H1 (cell line): ENCODE results near the gene GUCA1A. TPM values are rescaled to one million over a fixed set of nuclear protein-coding genes. Genes with fewer than 3 reads are reported as not detected.

Source experiments
- BCL11A ChIP-seq, 2 experiments: IDR thresholded peaks; one replicate each; pipeline ENCODE4 v1.6.1; 2011; ENCODE audit warnings: low read depth in 2 of 2, low read length in 2 of 2, mild to moderate bottlenecking in 2 of 2
- CHD7 ChIP-seq: fragments of 300-600 bp; sonication (generic); IDR thresholded peaks from 2 replicates; pipeline ENCODE4 v1.7.1; 2012; ENCODE audit warnings: low read length, moderate library complexity, mild to moderate bottlenecking, inconsistent platforms; ENCODE audit not compliant: insufficient replicate concordance
- CTBP2 ChIP-seq: IDR thresholded peaks from 2 replicates; pipeline ENCODE4 v1.7.0; 2011; ENCODE audit warnings: borderline replicate concordance, mild to moderate bottlenecking, moderate library complexity, mixed read lengths, low read length; ENCODE audit not compliant: insufficient read depth, insufficient read length
- EZH2 ChIP-seq: fragments of 200-600 bp; sonication (generic); IDR thresholded peaks from 2 replicates; pipeline ENCODE4 v1.7.1; 2012; ENCODE audit warnings: low read depth, mild to moderate bottlenecking, moderate library complexity, low read length, inconsistent platforms; ENCODE audit not compliant: severe bottlenecking
- HDAC2 ChIP-seq, 2 experiments: fragments of 300-600 bp in 1 of 2; sonication (generic) in 1 of 2; IDR thresholded peaks; 2 replicates each; pipeline ENCODE4 v1.6.1; 2011 to 2012; ENCODE audit warnings: low read depth in 2 of 2, low read length in 2 of 2, mild to moderate bottlenecking in 2 of 2, moderate library complexity in 2 of 2, borderline replicate concordance in 1 of 2, inconsistent platforms in 1 of 2
- polyA plus RNA-seq, 7 experiments: library from polyadenylated mRNA; depleted of rRNA in 3 of 7; stranded (reverse) in 5 of 7; unstranded in 2 of 7; fragments of >200 nt in 5 of 7; fragments of 200-250 nt in 2 of 7; gene quantifications; 1 replicate in 5 of 7; 2 replicates in 1 of 7; 4 replicates in 1 of 7; pipeline versions ENCODE4 v1.2.1 to v1.2.3, GENCODE V29; 2011 to 2013; ENCODE audit warnings: missing spikeins in 2 of 7, mixed read lengths in 2 of 7
- total RNA-seq: library from RNA; stranded (reverse); fragmentation: NEBNext Ultra II Directional; extraction: Animal tissue kit (Norgen Biotek cat#: 25700); gene quantifications from 2 replicates; pipeline ENCODE4 v1.2.1, GENCODE V29; 2021

The GUCA1A gene
- total and polyA plus RNA-seq, 2 of the 8 experiments (the other 6 are each of a cell fraction or from before 2014, with no cell fraction given), result 4.6 to 24.6 TPM

- TF ChIP-seq EZH2, result no peak
- no peak for TF ChIP-seq CTBP2
- TF ChIP-seq HDAC2 (IDR thresholded peaks at IDR 0.05; ENCODE audit: borderline replicate concordance in 1 of 2, low read depth in 2 of 2, low read length in 2 of 2), result no peak
- no peak for TF ChIP-seq CHD7
- TF ChIP-seq BCL11A (IDR thresholded peaks at IDR 0.05; ENCODE audit: low read depth in 2 of 2, low read length in 2 of 2), result no peak
These were observed 22.9 kb upstream of the GUCA1A start (continued) for GRCh38 chr6:42150254-42150653.
